ENCODE data around the gene INPP5A.
"Not testable (repeated sequence)": the region's sequence is repeated elsewhere in the genome, so short reads cannot be mapped to it uniquely, and the experiment has no call there.

The INPP5A gene

GRCh38 chr10:132777441-132777840 lies 239.9 kb downstream of the INPP5A start:
- DNase-seq = no peak

- DNase-seq = no peak
These were observed 242.1 kb downstream of the INPP5A start for GRCh38 chr10:132779549-132780294.

GRCh38 chr10:132780356-132780755 lies 242.8 kb downstream of the INPP5A start:
- DNase-seq = no peak

- no peak for DNase-seq
These were observed 244.0 kb downstream of the INPP5A start for GRCh38 chr10:132781556-132781955.

GRCh38 chr10:132783165-132783939 lies 245.8 kb downstream of the INPP5A start:
- DNase-seq = no peak

GRCh38 chr10:132783940-132784865 lies 246.6 kb downstream of the INPP5A start:
- DNase-seq = no peak

- DNase-seq = no peak
These were observed 247.5 kb downstream of the INPP5A start for GRCh38 chr10:132784866-132785722.

- DNase-seq = no peak
These were observed 248.3 kb downstream of the INPP5A start, which contains the start of gene NKX6-2 for GRCh38 chr10:132785723-132786475. Gene NKX6-2, minus strand, starts transcription at chr10:132786147. Its CDS starts 199 bp downstream, at chr10:132785948.

GRCh38 chr10:132786476-132786883 lies 248.9 kb downstream of the INPP5A start:
- no peak for DNase-seq

GRCh38 chr10:132786884-132787494 lies 249.4 kb downstream of the INPP5A start:
- DNase-seq = no peak

GRCh38 chr10:132787495-132788179 lies 250.1 kb downstream of the INPP5A start:
- peak in 1 of 2 experiments; percentile 30 for DNase-seq

GRCh38 chr10:132788180-132788830 lies 250.7 kb downstream of the INPP5A start:
- DNase-seq = no peak

GRCh38 chr10:132788831-132789219 lies 251.2 kb downstream of the INPP5A start:
- DNase-seq = no peak

- no peak for DNase-seq
These were observed 252.1 kb downstream of the INPP5A start for GRCh38 chr10:132789659-132790148.

GRCh38 chr10:132790470-132790869 lies 252.9 kb downstream of the INPP5A start:
- no peak for DNase-seq

- DNase-seq = no peak
These were observed 253.6 kb downstream of the INPP5A start for GRCh38 chr10:132790934-132791829.

GRCh38 chr10:132792099-132792498 lies 254.5 kb downstream of the INPP5A start:
- not testable (repeated sequence) for DNase-seq

GRCh38 chr10:132792796-132793195 lies 255.2 kb downstream of the INPP5A start:
- DNase-seq = no peak

Measured in activated CD4-positive, alpha-beta T cell treated with anti-CD3 and anti-CD28 coated beads, Interleukin-2, amount 50 U/mL, for 48 hours (primary cell).